ENCODE data around the gene HOXA2.

Gene HOXA2

DNA sequence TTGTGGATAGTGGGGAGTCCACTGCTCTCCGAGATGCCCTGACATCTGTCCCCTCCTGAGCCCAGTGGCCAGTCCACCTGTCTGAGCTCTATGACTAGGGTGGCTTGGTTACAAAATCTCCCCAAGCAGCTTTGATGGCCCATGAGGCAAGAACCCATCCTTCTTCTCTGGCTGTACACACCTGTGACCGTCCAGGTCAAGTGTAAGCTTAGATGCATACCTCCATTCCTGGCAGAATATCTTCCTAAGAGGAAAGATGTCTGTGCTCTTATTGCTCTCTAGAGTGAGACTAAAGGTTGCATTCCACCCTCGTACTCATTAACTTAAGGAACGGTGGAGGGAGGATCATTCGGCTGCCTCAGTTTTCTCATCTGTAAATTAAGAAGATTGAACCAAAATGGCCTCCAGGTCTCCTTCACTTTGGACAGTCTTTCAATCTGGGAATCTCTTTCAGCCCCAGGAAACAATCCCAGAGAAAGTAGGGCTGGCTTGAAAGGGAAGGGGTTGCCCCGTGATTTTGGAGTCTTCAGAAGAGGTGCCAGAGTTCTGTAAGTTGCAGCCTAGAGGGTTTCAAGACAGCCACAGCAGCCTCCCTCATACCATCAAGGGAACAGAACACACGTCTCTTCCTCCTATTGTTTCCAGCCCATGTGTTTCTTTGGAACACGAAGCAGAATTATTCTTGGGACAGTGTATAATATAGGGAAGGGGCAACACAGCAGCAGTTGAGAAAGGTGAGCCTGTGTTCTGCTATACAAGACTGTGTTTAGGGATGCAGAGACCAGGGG is 22.6 kb upstream of the HOXA2 start:
- DNase-seq (ENCODE audit: low read depth, low spot score) = no peak

DNA sequence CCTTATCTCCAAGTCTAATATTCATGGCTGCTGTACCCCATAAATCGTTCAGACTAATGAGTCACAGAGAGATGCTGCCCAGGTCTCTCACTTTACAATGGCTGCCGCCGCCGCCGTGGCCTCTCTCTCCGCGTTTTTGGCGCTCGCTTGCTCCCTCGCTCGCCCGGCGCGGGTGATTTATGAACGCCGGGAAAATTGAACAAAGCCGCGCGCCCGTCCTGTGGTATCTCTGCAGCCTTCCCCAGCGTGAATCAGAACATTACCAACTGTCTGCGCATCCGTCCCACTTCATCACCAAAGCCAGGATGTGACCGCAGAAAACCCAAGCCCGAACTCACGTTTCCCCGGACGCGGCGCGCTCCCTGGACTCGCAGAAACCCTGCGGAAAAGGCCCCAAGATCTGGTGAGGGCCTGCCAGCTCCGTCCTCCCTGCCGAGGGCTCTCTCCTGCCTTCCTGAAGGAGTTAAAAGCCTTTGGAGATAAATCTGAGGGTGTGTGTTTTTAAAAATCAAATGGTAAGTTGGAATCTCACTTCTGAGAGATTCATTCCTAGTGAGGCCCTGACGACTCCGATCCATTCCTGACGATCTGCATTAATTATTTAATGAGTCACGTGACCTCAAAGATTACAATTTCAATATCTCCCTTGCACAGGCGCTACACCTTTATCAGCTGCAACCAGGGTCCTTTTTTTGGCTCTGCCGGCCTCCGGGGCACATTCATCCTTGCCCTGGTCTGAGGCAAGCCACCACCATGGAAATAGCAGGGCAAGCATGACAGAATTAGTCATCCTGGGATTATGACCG is 21.8 kb upstream of the HOXA2 start:
- peak; percentile 64 for DNase-seq (ENCODE audit: low read depth, low spot score)

DNA sequence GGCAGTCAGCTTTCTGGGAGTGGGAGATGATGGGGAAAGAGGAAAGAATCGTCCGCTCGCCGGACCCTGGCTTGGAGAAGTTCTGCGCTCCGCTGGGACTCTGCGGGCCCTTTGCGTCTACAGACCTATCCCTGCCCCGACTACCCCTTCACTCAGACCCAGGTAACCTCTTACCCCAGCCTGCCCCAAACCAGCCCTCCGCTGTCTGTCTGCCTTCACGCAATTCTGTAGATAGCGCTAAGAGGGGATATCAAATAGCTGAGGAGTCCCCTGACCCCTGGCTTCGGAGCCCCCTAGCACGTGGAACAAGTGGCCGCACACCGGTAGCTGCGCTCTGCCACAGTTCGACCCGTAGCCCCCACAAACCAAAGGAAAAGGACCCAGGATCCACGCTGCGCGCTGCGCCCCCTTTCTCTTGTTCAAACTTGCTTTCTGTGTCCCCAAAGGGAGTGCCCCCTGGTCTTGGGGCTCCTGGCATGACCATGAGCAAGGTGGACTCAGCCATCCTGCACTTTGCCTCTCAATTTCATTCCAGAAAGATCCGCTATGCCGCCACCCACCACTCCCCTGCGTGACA is 21.1 kb upstream of the HOXA2 start:
- no peak for DNase-seq (ENCODE audit: low read depth, low spot score)

DNA sequence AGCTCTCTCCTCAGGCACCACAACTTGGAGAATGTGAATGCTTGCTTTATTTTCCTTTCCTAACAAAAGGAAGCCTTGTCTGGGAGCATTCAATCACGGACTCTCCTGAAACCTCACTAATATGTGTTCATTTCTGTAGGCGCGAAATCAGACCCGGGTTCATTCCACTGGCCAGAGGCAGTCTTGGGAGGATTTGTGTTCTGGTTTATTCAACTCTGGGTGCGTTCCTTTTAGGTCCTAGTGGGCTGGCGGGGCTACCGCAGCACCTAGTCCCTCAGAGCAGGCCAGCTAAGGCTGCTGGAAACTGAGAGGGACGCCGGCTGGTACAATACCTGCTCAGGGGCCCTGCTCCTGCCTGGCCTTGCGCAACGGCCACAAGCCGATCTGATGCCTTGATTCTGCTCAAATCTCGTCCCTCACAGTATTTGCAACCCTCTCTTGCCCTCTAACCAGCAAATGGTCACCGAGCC is 20.6 kb upstream of the HOXA2 start:
- no peak for DNase-seq (ENCODE audit: low read depth, low spot score)

DNA sequence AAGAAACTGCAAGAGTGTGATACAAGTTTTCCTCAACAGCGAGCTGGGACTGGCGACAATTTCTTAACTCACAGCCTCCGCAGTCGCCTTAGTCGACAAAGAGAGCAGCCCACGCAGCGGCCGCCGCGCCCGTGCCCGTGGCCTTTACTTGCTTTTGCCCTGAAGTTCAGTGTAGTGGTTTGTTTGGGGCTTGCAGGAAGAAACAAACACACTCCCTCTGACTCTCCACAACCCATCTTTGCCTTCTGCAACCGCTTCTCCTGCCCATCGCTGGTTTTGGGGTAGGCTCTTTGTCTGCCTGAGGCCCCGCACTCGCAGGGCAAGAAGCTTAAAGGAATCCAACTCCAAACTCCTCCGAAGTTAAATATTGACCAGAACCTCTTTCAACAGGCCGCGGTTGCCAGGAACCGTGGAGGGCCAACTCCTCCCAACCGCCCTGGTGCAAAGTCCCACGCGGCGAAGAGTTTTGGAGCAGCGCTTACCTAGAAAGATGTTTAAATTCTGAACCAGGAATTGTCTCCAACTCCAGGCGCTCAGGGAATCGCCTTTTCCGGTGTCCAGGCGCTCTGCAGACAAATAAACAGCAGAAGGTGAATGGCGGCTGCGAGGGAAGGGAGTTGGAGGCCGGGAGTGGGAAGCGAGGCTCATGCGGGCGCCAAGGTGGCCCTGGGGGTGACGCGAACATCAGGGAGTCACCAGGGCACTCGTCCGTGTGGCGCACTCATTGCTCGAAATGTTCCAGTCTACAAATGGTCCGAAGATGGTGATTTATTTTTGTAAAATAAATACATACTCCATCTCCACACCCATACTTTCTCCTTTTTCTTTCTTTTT is 19.8 kb upstream of the HOXA2 start:
- no peak for DNase-seq (ENCODE audit: low read depth, low spot score)

DNA sequence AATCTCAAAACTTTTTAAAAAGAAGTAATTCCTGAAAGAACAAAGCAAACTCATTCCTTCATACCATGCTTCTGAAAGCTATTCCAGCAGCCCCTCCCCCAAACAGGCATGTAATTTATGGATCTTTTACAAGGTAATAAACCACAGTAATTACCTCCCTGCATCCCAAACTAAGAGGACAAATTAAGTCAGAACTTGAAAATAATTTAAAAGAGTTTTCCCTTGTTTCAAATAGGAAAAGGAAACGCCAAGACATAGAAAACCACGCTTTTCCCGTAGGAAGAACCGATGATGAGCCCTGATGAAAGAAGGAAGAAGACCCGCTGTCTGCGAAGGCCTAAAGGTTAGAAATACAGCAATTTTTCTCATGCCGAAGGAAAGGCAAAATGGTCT is 19.2 kb upstream of the HOXA2 start:
- no peak for DNase-seq (ENCODE audit: low read depth, low spot score)

DNA sequence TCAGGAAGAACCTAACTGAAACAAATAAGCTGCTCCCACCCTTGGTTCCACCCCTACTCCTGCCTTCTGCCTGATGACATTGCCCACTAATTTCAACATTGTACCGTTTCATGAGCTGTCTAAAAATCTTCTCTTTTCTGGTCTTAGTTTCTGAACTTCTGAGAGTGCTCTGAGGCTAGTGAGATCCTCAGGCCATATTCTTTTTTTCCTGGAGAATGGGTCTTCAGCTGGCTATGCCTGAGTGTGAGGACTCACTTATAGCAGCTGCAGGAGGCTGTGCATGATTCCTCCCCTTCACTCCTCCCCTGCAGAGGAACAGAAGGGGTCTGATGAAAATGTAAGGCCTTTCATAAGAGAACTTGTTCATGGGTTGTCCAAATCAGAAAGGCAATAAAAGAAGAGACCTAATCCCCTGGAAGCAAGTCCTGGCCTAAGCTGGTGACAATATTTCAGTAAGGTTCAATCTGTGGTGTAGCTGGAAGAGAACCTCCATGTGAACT is 17.0 kb upstream of the HOXA2 start:
- no peak for DNase-seq (ENCODE audit: low read depth, low spot score)

DNA sequence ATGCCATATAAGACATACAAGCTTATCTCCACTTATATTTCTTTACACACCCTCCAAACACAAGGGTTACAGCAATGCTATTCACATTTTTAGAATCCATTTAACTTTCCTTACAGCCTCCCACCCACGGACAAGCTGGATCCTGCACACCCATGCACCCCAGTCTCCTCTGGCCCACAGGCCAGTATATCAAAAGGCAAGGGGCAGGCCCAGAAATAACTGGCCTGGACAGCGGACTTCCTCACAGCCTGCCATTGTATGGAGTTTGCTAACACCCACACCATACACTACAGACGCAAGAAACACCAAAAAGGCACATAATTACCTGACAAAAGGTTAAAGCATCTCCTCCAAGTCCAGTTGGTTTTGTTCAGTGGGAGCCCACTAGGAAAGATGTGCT is 16.1 kb upstream of the HOXA2 start:
- no peak for DNase-seq (ENCODE audit: low read depth, low spot score)

DNA sequence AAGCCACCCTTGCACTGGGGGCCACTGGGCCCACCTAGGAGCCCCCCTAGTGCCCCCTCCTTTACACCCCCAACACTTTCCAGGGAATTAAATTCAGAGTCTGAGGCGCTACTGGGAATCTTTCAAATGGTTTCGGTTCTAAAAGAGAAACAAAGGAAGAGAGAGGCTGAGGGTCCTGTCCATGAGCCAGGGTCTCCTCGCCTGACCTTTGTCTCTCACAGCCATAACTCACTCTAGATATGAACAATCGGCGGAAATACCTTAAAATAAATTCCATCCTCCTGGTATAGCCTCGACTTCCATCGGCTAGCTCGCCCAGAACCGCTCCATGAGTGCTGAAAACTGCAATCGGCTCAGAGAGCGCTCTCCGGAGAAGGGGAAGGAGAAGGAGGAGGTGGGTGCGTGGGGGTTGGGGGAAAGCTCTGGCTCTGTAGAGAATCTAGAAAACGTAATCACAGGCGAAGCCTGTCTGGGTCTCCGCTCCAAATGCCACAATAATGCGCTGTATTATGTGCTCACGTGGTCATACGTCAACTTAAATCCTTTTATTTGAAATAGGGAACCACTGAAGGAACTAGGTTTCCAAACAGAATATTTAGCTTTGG is 15.5 kb upstream of the HOXA2 start:
- DNase-seq (ENCODE audit: low read depth, low spot score) = no peak

DNA sequence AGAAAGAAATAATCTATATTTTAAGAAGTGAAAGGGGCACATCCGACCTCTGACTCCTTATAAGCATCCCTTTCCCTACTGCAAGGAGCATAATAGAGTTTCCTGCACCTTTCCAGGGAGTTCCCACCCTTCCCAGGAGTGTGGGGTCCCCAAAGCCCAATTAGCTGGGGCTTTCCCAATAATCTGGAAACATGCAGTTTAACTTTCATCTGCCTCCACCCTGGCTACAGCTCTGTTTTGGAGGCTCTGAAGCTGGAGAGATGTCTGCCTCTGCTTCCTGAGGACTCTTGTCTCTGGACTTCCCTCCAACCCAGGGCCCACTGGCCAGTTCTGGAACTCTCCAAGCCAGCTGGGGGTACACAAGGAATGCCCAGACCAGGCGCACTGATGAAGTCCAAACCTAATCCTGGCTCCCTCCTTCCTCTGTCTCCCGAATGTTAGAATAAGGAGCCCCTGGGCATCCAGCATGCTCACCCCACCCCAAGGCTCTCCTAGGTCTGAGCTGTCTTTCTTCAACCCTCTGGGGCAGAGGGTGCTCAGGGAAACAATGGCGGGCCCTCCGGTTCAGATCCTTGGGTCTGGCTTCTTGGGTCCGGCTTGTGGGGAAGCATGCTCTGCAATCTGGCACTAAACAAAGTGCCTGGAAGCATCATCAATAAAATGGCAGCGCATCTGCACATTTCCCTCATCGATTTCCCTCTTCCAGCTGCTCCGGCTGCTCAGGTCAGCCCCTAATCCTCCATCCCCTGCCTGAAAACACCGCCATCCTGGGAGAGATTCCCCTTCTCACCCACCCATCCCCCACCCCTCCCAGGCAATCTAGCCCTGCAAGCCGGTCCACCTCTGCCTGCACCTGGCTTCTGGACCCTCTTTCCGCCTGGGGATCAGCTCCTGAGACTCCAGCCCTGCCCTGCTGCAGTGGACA is 14.7 kb upstream of the HOXA2 start:
- no peak for DNase-seq (ENCODE audit: low read depth, low spot score)

DNA sequence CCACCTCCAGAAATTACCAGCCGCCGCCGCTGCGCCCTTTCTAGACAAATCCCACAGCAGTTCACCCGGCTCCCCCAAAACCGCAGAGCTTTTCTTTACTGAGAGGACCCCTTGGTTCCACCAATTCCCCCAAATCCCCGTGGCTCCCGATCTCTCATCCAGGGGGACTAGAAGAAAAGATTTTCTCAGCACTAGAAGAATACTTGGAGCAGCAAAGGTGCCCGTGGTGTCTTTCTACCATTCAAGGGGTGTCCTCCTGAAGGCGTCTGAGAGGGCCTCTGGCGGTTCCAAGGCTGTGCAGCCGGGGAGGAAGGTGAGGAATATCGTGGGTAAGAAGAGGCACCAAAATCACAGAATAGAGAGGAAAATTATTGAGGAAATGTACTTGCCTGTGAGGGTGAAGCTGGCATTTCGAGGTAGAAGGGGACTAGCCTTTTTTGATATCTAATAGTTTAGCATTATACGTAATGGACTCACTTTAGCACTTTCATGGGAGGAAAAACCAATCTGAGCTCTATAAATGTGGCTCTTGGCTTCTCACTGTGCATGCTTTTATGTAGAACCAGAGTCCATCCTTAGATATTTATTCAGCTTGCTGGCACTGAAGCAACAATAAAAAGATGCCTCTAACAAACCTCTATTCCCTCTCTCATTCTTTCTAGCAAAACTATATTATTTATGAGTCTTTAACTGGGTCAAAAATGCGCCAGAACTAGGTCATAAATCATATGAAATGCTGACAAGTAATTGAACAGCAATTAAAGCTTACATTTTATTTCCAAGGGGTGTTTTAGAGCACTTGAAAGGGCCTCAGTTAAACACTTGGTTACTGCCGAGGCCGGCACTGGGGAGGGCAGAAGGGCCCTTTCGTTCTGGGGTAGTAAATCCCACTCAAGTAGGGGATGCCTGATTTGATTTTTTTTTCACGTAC is 13.8 kb upstream of the HOXA2 start:
- no peak for DNase-seq (ENCODE audit: low read depth, low spot score)

DNA sequence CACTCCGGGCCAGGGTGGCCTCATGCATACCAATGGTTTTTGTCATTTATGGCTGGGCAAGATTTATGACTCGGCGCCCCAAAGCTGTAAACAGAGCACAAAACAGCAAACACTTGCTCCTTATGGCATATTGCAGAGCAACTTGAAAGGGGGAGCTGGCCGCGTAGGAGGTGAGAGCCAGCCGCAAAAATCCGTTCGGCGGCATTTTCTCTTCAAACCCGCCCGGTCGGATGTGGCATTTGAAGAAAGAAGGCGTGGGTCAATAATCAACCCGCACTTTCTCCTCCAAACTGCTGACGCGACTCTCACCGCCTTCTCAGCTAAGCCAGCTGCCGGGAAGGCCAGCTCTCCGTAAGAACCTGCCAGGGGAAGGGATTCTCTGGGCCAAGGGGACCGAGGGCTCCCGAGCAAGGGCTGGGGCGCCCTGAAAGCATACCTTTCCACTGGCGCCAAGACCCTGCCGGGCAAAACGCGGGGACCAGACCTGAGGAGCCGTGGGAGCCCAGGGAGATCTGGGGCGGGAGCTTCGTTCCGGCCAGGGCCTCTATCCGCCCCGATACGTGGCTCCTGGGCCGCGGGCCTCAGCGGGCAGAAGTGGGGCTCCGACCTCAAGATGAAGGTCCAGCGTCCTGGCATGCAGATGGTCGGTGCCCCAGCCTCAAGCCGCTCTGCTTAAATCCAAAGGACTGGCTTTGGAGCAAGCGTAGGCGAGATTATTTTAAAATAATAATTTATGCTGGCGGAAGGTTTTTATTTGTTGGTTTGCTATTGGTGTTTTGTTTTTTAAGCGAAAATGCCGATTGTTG is 12.9 kb upstream of the HOXA2 start:
- no peak for DNase-seq (ENCODE audit: low read depth, low spot score)

DNA sequence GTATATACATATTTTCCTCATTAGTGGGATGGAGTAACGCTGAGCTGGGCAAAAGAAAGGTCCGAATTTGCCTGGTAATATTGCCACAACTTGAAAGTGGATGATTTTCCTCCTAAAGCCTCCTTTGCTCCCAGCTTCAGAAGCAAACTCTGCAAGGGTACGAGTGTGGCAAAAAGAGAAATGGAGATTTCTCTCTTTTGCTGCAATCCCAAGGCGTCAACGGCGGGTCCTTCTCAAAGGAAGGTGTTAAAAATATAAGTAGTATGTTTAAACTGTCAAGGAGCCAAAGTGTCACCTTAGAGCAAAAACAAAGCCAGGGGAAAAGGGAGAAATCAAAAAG is 12.4 kb upstream of the HOXA2 start:
- no peak for DNase-seq (ENCODE audit: low read depth, low spot score)

DNA sequence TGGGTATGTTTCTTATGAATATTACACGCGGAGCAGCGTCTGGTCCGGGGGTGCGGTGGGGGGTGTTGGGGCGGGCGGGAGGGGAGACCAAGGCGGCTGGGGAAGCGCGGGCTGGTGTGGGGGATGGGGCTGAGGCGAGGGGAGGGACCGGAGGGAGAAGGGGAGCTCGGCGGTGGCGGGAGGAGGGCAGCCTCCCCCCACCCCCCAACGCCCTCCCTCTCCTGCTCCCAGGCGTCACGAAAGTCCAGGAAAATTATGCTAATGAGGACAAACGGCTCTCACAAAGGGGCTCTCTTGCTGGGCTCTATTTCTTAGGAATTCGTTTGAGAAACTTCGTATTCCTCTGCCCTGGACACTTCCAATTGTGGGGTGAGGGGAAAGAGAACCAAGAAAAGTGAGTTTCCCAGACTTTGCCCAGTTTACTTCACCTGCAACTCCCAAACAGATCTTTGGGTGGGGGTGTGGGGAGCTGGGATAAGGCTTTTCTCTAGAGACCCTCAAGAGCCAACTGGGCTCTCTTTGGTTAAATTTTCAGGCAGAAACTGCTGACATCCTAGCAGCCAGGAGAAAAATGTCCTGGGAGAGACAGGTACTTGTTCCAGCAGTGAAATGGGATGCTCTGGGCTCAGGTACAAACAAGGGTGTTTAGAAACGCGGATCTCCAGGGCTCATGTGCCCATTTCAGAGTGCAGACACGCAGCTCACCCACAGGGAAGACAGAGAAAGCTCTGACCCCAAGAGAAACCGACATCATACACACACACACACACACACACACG is 11.7 kb upstream of the HOXA2 start:
- DNase-seq (ENCODE audit: low read depth, low spot score) = no peak

DNA sequence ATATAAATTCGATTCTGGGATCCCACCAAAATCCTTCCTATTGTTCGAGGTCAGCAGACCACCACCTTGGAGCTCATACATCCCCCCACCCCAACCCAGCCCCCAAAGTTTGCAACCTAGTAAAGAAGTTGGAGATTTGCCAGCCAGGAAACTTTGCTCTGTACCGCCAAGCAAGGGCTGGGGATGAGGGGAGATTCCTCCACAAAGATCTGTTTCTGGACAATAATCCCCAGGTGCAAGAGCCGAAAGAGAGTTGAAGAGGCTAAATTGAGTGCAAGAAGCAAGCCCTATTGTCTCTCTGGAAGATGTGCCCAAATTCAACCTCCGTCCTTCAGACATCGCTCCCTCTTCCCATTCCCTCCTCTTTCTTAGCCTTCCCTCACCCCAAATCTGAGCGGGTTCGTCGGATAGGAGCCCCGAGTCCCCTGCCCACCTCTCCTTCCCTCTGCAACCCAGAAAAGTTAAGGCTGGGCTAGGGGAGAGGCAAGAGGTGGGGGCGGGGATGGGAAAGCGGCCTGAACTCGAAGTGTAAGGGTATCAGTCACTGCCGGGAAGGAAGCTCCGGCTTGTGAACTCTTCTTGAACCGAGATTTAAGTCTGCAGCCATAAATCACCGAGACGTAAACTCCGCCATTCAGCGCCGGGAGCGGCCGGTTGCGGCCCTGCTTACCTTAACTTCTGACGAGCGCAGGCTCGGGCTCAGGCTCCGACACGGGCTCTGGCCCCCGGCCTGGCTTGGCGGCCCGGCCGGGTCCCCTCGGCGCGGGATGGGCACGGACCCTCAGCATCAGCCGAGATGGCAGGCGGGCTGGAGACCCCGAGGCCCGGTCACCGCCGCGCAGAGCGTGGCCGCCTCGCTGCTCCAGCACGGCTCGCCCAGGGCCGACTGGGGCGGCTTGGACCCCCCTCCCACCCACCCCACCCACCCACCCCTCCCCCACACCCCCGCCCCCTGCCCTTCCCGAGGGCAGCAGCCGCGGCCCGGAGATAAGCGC is 10.8 kb upstream of the HOXA2 start:
- DNase-seq (ENCODE audit: low read depth, low spot score) = no peak

DNA sequence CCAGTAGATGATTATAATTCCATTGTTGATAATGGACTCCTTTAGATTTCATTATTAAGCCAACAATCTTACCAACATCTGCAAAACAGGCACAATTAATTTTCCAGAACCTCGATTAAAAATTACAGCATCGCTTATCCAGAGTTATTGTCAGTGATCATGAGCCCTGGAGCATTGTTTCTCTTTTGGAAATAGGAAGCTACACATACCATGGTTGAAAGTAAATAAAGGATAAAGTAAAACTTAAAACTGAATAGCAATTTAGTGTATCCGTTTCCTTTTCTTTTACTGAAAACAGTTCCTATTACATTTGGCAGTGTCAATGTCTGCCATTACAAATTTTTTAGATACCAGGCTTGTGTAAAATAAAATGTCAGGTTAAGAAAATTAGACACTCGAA is 9.9 kb upstream of the HOXA2 start:
- no peak for DNase-seq (ENCODE audit: low read depth, low spot score)

Data from astrocyte of the hippocampus (primary cell).